Kidney epithelial cell (primary cell): ENCODE measurements around the gene MAOB. TPM values are rescaled to one million over a fixed set of nuclear protein-coding genes. Genes with fewer than 3 reads are reported as not detected.

Experiments
- DNase-seq: peaks from one replicate; pipeline ENCODE4 v3.0.0-alpha.2; 2010; ENCODE audit warnings: low read depth
- H3K27me3 ChIP-seq: 2 replicates; pipeline ENCODE4 v1.6.0; 2011; ENCODE audit warnings: low read length; ENCODE audit not compliant: control insufficient read depth, insufficient read depth
- H3K36me3 ChIP-seq: 2 replicates; pipeline ENCODE4 v1.5.1; 2011; ENCODE audit warnings: low read length; ENCODE audit not compliant: control insufficient read depth, insufficient read depth
- H3K4me3 ChIP-seq: 2 replicates; pipeline ENCODE4 v1.5.1; 2011; ENCODE audit warnings: low read depth, mild to moderate bottlenecking, control low read depth, low read length
- CTCF ChIP-seq: IDR thresholded peaks from 2 replicates; pipeline ENCODE4 v1.5.1; 2011; ENCODE audit warnings: mild to moderate bottlenecking, moderate library complexity, low read length, control low read depth, inconsistent platforms; ENCODE audit not compliant: insufficient read depth, poor library complexity, severe bottlenecking
- total RNA-seq: library from RNA; depleted of rRNA; stranded (reverse); fragments of >200 nt; gene quantifications from 2 replicates; pipeline ENCODE4 v1.2.3, GENCODE V29; 2015

MAOB gene
- total RNA-seq, 1 donor from 2014 or later, result 1.1 TPM

DNA sequence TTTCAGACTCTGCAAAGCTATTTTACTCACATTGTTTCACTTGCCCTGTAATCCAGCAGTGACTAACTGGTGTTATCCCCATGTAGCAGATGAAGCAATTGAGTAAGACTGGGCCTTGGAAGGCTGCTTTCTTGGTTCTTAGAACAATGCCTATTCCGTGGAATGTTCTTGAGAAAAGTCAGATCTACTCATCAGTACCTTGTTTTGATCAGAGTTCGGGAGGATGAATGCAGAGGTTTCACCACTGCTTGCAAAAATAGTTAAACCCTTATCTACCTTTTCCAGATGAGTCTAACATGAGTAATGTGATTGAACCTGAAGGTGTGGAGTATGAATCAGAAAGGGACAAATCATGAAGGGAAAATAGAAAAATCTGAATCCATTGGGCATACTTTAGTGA is 1.8 kb downstream of the MAOB start:
- TF ChIP-seq CTCF, result no peak
- Histone ChIP-seq H3K27me3 (no peaks in the 10 kb centered on the region), H3K4me3 (no peak overlapping the region), H3K36me3 (no peaks in the 10 kb centered on the region)
- DNase-seq, result no peak

DNA sequence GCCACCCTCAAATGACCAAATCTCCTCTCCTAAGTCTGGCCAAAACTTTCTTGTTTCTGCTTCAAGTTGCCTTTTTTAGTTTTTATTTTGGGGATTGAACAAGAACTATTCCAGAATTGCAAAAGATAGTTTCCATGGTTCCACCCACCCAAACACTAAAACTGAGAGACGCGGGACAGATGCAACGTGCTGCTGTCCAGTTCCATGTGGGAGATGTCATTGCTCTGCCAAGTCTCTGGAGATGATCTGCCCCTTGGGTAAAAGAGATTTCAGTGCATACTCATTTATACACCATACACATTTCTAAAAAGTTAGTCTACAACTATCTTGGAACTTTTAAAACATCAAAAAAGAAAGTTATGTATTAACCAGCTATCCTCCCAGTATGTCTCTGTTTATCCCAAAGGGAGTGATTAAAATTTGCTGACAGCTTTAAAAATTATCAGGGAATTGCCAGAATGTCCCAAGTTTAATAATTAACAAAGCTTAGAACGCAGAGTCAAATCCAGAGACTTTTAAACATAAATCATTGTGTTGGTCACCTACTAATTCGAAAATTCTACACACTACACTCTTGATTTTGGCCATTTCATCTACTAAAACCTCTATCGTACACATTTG is 3.2 kb downstream of the MAOB start:
- no peak for DNase-seq
- no peak overlapping the region for H3K4me3 ChIP-seq
- TF ChIP-seq CTCF, result no peak
- no peaks in the 10 kb centered on the region for H3K36me3 ChIP-seq
- H3K27me3 ChIP-seq, result no peaks in the 10 kb centered on the region

- no peak overlapping the region for H3K4me3 ChIP-seq
- no peak for DNase-seq
- no peak for TF ChIP-seq CTCF
- H3K27me3 ChIP-seq, result no peaks in the 10 kb centered on the region
- H3K36me3 ChIP-seq, result no peaks in the 10 kb centered on the region
Measured at GRCh38 chrX:43876680-43877079, 5.6 kb downstream of the MAOB start.

- Histone ChIP-seq H3K27me3 (no peaks in the 10 kb centered on the region), H3K36me3 (no peaks in the 10 kb centered on the region), H3K4me3 (no peak overlapping the region)
- DNase-seq, result no peak
- no peak for TF ChIP-seq CTCF
Measured at GRCh38 chrX:43870758-43871419, 11.4 kb downstream of the MAOB start.

DNA sequence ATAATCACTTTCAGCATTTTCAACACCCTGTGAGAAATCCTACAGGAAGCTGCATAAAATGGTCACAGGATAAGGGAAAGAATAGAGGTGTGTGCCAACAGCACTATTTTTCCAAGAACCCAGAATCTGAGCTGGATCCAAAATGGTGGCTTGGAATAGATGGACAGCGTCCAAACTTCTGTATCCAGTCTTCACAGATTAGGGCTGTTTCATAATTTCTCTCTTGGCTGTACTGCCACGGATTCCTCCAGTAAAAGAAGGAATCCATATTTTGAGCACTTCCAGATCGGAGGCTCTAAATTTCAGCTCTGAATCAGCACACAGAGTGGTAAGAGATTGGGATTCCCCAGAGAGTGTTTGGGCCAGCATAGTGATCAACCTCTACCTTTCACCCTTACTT is 12.2 kb downstream of the MAOB start:
- no peaks in the 10 kb centered on the region for H3K36me3 ChIP-seq
- H3K27me3 ChIP-seq, result no peaks in the 10 kb centered on the region
- no peak overlapping the region for H3K4me3 ChIP-seq
- DNase-seq, result no peak
- no peak for TF ChIP-seq CTCF

- H3K4me3 ChIP-seq, result no peak overlapping the region
- peak; percentile 41 for DNase-seq
- no peak for TF ChIP-seq CTCF
- no peaks in the 10 kb centered on the region for H3K27me3 ChIP-seq
- H3K36me3 ChIP-seq, result no peaks in the 10 kb centered on the region
Measured at GRCh38 chrX:43868791-43869190, 13.5 kb downstream of the MAOB start.
